DND-41 (cell line): ENCODE results near the gene PTGS1.

ENCODE experiments used
- EZH2 ChIP-seq: IDR thresholded peaks from 3 replicates; pipeline ENCODE4 v1.6.1; 2012; ENCODE audit warnings: borderline replicate concordance, low read depth, mild to moderate bottlenecking, moderate library complexity, low read length, inconsistent platforms; ENCODE audit not compliant: severe bottlenecking
- TF ChIP-seq, protein P1 (sequence below): IDR thresholded peaks from 2 replicates; pipeline ENCODE4 v1.5.1; 2012; ENCODE audit warnings: borderline replicate concordance, low read length, moderate library complexity, mild to moderate bottlenecking; ENCODE audit not compliant: poor library complexity, severe bottlenecking; ENCODE audit errors: extremely low read depth

- TF ChIP-seq, protein P1, sequence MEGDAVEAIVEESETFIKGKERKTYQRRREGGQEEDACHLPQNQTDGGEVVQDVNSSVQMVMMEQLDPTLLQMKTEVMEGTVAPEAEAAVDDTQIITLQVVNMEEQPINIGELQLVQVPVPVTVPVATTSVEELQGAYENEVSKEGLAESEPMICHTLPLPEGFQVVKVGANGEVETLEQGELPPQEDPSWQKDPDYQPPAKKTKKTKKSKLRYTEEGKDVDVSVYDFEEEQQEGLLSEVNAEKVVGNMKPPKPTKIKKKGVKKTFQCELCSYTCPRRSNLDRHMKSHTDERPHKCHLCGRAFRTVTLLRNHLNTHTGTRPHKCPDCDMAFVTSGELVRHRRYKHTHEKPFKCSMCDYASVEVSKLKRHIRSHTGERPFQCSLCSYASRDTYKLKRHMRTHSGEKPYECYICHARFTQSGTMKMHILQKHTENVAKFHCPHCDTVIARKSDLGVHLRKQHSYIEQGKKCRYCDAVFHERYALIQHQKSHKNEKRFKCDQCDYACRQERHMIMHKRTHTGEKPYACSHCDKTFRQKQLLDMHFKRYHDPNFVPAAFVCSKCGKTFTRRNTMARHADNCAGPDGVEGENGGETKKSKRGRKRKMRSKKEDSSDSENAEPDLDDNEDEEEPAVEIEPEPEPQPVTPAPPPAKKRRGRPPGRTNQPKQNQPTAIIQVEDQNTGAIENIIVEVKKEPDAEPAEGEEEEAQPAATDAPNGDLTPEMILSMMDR, result no peak
- TF ChIP-seq EZH2, result no peak
Measured at GRCh38 chr9:122389195-122389594, 18.4 kb downstream of the PTGS1 start.
